ENCODE data around the gene ELF1. TPM values are rescaled to one million over a fixed set of nuclear protein-coding genes. Genes with fewer than 3 reads are reported as not detected.
"Not testable (repeated sequence)": the region's sequence is repeated elsewhere in the genome, so short reads cannot be mapped to it uniquely, and the experiment has no call there.

The ELF1 gene
- total RNA-seq, 2 donors from 2014 or later, result 108 to 123 TPM

DNA sequence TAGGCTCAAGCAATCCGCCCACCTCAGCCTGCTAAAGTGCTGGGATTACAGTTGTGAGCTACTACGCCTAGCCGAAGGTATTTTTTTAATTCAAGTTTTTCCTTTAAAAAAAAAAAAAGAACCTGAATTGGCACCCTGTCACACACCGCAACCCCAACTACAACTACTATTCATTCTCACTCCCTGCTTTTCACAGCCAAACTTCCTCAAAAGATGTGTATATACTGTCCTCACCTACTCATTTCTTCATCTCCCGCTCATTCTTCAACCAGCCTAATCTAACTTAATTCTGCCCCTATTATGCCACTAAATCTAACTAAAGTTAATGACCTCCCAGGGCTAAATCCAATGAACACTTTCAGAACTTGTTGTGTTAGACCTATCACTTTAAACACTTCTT lies 29.5 kb upstream of the ELF1 start:
- no peak overlapping the region for H3K4me3 ChIP-seq
- H3K27me3 ChIP-seq (replicated peaks; ENCODE audit: insufficient read depth), result no peaks in the 10 kb centered on the region
- WGBS, result 92% methylated on average over 5 of the region's 5 CpGs
- H3K36me3 ChIP-seq, result no peaks in the 10 kb centered on the region
- H3K4me1 ChIP-seq (replicated peaks), result no peaks in the 10 kb centered on the region
- no peak for TF ChIP-seq POLR2AphosphoS5 (IDR thresholded peaks at IDR 0.05)
- DNase-seq (ENCODE audit: low spot score), result no peak
- no peak overlapping the region for H3K27ac ChIP-seq
- no peaks in the 10 kb centered on the region for H3K9me3 ChIP-seq
- intact Hi-C loops (cut with DNase I), result loop anchor here (5.0 kb wide), 1 partner anchor 264 kb away; the partner anchor contains the start of gene NAA16

DNA sequence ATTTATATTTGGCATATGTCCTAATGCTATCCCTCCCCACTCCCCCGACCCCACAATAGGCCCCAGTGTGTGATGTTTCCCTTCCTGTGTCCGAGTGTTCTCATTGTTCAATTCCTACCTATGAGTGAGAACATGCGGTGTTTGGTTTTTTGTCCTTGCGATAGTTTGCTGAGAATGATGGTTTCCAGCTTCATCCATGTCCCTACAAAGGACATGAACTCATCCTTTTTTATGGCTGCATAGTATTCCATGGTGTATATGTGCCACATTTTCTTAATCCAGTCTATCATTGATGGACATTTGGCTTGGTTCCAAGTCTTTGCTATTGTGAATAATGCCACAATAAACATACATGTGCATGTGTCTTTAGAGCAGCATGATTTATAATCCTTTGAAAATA lies 23.3 kb upstream of the ELF1 start:
- H3K27me3 ChIP-seq (replicated peaks; ENCODE audit: insufficient read depth); H3K9me3 ChIP-seq; H3K27ac ChIP-seq; H3K36me3 ChIP-seq; H3K4me1 ChIP-seq (replicated peaks); DNase-seq (ENCODE audit: low spot score); intact Hi-C loops (cut with DNase I); H3K4me3 ChIP-seq: not testable (repeated sequence)
- 92% methylated on average over 4 of the region's 4 CpGs for WGBS

DNA sequence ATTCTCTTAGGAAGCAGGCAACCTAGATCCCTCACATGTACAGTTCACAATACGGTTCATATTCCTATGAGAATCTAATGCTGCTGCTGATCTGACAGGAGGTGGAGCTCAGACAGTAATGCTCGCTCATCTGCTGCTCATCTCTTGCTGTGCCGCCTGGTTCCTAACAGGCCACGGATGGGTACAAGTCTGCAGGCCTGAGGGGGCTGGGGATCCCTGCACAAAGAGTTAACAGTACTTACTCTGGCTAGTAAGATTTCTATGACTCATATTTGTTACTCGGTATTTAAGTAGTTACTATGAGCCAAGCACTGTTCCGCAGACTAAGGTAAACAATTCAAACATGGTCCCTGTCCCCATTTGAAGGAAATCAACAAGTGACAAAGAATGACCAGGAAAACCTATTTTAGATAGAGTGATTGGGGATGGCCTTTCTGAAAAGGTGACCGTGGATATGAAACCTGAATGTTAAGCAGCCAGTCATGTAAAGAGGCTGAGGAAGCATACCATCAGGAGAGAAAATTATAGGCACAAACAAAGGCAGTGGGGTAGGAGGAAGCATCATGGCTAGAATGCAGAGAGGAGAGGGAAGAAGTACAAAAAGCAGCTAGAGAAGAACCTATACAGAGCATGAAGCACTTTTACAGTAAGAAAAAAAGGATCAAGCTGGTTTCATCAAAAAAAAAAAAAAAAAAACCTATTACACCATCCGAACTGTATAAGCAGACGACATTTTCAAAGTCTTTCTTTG lies 21.6 kb upstream of the ELF1 start:
- TF ChIP-seq, protein P1, sequence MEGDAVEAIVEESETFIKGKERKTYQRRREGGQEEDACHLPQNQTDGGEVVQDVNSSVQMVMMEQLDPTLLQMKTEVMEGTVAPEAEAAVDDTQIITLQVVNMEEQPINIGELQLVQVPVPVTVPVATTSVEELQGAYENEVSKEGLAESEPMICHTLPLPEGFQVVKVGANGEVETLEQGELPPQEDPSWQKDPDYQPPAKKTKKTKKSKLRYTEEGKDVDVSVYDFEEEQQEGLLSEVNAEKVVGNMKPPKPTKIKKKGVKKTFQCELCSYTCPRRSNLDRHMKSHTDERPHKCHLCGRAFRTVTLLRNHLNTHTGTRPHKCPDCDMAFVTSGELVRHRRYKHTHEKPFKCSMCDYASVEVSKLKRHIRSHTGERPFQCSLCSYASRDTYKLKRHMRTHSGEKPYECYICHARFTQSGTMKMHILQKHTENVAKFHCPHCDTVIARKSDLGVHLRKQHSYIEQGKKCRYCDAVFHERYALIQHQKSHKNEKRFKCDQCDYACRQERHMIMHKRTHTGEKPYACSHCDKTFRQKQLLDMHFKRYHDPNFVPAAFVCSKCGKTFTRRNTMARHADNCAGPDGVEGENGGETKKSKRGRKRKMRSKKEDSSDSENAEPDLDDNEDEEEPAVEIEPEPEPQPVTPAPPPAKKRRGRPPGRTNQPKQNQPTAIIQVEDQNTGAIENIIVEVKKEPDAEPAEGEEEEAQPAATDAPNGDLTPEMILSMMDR (IDR thresholded peaks at IDR 0.05), result no peak
- no peak for TF ChIP-seq POLR2AphosphoS5 (IDR thresholded peaks at IDR 0.05)
- no peak for TF ChIP-seq POLR2A (IDR thresholded peaks at IDR 0.05)
- H3K27me3 ChIP-seq (replicated peaks; ENCODE audit: insufficient read depth), result no peaks in the 10 kb centered on the region
- intact Hi-C loops (cut with DNase I), result no loop called here
- H3K4me3 ChIP-seq, result no peak overlapping the region
- no peak overlapping the region for H3K27ac ChIP-seq
- H3K4me1 ChIP-seq (replicated peaks), result no peaks in the 10 kb centered on the region
- H3K36me3 ChIP-seq, result no peaks in the 10 kb centered on the region
- DNase-seq (ENCODE audit: low spot score), result no peak
- no peaks in the 10 kb centered on the region for H3K9me3 ChIP-seq
- 77% methylated on average over 9 of the region's 9 CpGs for WGBS

DNA sequence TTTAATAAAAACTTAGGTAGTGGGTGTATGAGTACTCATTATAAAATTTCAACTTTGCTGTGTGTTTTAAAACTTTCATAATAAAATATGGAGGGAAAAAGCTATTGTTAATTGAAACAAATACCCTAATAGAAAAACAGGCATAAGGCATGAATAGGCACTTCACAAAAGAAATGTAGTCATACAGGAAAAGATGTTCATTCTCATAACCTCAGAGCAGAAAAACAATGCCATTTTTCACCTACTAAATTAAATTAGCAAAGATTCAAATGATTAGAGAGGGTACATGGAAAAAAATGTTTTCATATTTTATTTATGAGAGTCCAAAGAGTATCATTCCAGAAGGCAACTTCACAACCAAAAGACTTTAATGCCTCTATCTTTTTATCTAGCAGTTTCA lies 20.6 kb upstream of the ELF1 start:
- no peak for DNase-seq (ENCODE audit: low spot score)
- intact Hi-C loops (cut with DNase I), result no loop called here
- Histone ChIP-seq H3K4me3 (no peak overlapping the region), H3K4me1 (replicated peaks) (no peaks in the 10 kb centered on the region), H3K27ac (no peak overlapping the region), H3K9me3 (no peaks in the 10 kb centered on the region), H3K36me3 (no peaks in the 10 kb centered on the region), H3K27me3 (replicated peaks; ENCODE audit: insufficient read depth) (no peaks in the 10 kb centered on the region)
- TF ChIP-seq POLR2A (IDR thresholded peaks at IDR 0.05) (no peak), POLR2AphosphoS5 (IDR thresholded peaks at IDR 0.05) (no peak)
- TF ChIP-seq, protein P1 (IDR thresholded peaks at IDR 0.05), result no peak

DNA sequence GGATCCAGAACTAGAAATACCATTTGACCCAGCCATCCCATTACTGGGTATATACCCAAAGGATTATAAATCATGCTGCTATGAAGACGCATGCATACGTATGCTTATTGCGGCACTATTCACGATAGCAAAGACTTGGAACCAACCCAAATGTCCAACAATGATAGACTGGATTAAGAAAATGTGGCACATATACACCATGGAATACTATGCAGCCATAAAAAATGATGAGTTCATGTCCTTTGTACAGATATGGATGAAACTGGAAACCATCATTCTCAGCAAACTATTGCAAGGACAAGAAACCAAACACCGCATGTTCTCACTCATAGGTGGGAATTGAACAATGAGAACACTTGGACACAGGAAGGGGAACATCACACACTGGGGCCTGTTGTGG lies 17.4 kb upstream of the ELF1 start:
- H3K4me3 ChIP-seq; H3K9me3 ChIP-seq; H3K36me3 ChIP-seq; H3K27ac ChIP-seq; H3K27me3 ChIP-seq (replicated peaks; ENCODE audit: insufficient read depth); intact Hi-C loops (cut with DNase I); H3K4me1 ChIP-seq (replicated peaks); DNase-seq (ENCODE audit: low spot score): not testable (repeated sequence)
- WGBS, result 95% methylated on average over 5 of the region's 5 CpGs

DNA sequence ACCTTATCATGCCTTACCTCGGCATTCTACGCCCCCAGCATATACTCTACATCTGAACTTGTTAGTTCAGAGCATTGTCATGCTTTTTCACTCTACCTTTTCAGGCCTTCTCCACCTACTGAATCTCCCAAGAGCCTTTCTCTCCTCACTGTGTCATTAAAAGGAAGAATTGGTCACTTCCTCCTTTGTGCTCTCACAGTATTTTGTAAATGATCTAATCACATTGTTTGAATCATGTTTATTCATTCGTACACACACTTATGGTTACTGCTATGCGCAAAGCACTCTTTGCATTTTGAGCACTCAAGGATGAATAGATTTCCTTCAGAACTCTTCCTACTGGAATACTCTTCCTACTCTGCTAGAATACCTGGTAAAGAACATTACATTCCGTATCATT lies 15.8 kb upstream of the ELF1 start:
- Histone ChIP-seq H3K27me3 (replicated peaks; ENCODE audit: insufficient read depth) (no peaks in the 10 kb centered on the region), H3K9me3 (no peaks in the 10 kb centered on the region), H3K36me3 (no peaks in the 10 kb centered on the region), H3K4me1 (replicated peaks) (no peaks in the 10 kb centered on the region), H3K27ac (no peak overlapping the region), H3K4me3 (no peak overlapping the region)
- TF ChIP-seq POLR2AphosphoS5 (IDR thresholded peaks at IDR 0.05) (no peak), POLR2A (IDR thresholded peaks at IDR 0.05) (no peak)
- TF ChIP-seq, protein P1 (IDR thresholded peaks at IDR 0.05), result no peak
- WGBS, result 88% methylated on average over 5 of the region's 5 CpGs
- DNase-seq (ENCODE audit: low spot score), result no peak
- intact Hi-C loops (cut with DNase I), result no loop called here
